NCI-H1105 (cell line): ENCODE data around the gene KDM1B.
A peak's percentile ranks its signal among the peaks of the same experiment; 100 is the strongest.
"Not testable (repeated sequence)": the region's sequence is repeated elsewhere in the genome, so short reads cannot be mapped to it uniquely, and the experiment has no call there.

Experiments used
- DNase-seq: peaks from one replicate; lab custom pipeline; 2025; lab: John Stamatoyannopoulos, UW

KDM1B gene

DNA sequence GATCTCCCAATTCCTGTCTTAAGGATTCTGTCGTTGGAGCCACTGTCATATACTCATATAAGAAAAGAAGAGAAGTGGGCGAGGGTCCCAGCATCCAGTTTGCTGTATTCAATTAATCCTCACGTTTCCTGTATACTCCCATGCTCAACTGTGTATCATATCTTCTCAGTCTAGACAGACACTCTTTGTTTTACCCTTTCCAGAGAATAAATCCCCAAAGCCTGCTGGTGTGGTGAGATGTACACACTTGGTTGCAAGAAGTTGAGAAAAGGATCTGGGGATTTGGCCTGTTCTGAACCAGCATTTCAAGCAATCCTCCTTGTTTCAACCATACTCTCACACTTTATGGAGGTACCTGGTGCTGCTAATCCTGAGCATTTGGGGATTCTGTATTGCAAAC is 3.4 kb upstream of the KDM1B start:
- DNase-seq, result no peak

DNA sequence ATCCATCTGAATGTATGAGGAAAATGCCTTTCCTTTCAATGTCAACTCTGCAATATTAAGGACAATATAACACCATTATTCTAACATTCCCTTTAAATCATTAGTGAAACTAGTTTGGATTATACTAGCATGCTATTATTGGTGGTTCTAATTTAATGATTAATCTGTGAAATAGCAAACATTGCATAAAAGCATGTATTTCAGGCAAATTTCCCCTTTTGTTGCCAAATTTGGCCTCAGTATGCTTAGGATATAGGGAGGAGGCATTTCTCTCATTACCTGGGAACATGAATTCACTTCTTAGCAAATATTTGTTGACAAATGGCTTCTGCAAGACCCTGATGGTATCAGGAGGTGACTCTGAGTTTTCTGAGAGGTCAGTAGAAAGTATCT is 1.9 kb upstream of the KDM1B start:
- DNase-seq, result no peak

DNA sequence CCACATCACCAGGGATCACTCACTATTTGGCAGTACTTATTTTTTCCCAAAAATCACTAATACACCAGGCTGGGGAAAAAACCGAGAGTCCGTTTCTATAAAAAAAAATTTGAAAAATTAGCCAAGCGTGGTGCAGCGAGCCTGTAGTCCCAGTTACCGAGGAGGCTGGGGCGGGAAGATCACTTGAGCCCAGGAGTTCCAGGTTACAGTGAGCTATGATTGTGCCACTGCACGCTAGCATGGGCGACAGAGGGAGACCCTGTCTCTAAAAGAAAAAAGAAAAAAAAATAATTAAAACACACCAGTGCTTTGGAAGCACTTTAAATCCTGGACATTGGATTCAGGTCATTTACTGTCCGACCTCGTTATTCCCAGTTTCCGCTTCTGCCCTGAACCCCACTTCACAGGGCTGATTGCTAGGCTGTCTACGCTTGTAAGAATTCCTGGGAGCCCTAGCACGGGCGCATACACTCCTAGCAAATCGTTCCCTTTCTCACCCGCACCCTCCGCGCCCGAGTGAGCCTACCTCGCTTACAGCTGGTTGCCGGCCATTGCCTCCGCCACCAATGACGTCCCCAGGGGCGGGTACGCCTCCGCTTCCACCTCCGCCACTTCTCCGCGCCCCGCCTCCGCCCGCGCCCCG is 594 bp upstream of the KDM1B start, which contains the start of gene TPMT:
TSS of gene TPMT (minus strand) at position 571 of the 643 bp plus-strand sequence. CDS start 5,950 bp downstream, outside the sequence.
- peak; percentile 99 for DNase-seq

DNA sequence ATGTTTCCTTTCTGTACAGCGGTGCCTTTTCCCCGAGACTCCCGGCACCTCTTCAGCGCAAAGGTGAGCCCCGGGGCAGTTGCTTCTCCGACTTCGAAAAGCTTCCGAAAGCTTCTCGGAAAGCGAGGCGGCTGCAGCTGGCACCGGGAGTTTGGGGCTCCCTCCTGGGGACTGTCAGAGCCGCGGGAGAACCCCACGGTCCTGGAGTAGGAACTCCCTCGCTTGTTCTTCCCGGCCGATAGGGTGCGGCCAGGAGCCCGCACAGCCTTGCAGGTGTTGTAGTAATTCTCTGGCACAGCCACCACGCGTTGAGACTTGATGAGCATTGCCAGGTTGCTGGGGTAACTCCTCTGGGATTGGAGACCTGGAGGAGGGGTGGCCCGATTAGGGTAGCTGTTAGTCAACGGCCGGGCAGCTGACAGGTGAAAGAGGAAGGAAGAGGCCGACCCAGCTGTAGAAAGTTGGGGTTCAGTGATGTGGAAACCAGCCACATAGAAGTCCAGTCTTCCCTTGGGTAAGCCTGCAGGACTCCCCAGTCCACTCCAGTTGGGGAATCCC is 721 bp downstream of the KDM1B start:
- peak; percentile 92 for DNase-seq

DNA sequence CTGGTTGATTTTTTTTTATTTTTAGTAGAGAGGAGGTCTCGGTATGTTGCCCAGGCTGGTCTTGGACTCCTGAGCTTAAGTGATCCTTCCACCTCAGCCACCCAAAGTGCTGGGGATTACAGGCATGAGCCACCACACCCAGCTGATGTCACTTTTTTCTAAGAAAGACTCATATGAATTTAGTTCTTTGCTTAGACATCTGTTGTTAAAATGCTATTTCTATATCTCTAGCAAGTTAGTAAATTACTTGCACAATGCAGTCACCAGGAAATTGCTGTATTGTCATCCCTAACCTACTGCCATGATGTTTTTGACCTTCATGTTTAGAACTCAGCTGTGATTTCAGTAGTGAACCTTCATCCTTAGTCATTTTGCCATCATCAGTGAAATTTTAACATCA is 5.7 kb downstream of the KDM1B start:
- no peak for DNase-seq

DNA sequence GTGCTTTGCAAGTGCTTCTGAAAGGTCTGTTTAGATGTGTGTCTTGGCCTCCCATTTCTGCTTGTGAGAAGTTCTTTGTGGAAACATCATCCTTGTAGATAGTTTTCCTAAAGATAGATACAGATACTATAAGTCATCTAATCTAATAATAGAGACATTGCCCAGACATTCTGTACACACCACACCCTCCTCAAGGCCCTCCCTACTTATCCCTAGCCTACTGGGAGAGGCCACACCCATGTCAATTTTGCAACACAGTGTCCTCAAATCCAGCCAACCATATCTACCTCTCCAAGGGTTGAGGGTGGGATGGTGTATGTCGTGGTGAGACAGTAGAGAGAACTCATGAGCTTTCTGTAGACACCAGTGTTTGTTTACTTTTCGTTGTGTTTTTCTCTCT is 6.2 kb downstream of the KDM1B start:
- DNase-seq, result no peak

DNA sequence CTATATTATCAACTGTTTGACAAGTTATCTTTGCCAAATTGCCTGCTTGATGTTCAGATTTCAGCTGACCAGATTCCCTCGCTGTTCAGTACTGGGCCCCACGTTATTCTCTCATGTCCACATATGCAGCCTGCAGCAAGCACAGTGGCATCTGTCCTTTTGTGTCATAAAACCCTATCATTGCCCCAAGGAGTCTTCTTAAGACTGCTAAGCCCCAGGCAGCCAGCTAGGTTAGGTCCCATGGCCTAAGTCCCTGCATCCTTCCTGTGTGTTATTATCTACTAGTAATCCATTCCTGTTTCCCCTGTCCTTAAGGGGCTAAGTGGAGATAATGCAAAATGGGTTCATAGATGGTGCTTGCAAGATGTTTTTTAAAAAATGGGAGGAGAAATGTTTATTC is 7.2 kb downstream of the KDM1B start:
- no peak for DNase-seq

DNA sequence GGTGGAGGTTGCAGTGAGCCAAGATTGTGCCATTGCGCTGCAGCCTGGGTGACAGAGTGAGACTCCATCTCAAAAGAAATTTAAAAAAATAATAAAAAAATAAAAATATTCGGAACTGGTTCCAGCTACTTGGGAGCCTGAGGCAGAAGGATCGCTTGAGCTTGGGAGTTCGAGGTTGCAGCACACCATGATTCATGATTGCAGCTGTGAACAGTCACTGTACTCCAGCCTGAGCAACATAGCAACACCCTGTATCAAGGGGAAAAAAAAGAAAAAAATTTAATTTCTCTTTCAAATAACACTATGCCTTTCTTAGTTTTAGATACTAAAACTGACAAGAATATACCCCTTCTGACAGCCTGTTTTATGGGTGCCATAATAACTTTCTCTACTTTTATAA is 10.5 kb downstream of the KDM1B start:
- no peak for DNase-seq

DNA sequence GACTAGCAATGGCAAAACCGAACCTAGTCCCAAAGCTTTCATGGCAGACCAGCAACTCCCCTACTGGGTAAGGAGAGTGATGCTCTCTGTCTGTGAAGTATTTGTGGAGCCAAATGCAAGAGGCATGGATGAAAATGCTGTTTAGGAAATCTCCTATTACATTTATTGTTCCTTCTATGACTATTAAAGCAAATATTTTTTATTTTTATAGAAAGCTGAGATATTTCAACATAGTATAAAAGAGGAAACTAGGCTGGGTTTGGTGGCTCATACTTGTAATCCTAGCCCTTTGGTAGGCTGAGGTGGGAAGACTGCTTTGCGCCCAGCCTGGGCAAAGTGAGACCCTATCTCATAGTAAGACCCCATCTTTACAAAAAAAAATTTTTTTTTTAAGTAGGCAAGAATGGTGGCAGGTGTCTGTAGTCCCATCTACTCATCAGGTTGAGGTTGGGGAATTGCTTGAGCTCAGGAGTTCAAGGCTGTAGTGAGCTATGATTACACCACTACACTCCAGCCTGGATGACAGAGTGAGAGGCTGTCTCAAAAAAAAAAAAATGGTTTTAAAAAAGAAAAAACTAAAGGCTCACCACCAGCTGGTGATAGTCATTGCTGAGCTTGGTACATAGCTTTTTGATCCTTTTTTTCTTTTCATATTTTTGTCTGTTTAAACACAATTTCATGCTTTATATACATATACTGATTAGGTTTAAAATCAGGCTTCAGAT is 11.3 kb downstream of the KDM1B start:
- DNase-seq, result no peak

DNA sequence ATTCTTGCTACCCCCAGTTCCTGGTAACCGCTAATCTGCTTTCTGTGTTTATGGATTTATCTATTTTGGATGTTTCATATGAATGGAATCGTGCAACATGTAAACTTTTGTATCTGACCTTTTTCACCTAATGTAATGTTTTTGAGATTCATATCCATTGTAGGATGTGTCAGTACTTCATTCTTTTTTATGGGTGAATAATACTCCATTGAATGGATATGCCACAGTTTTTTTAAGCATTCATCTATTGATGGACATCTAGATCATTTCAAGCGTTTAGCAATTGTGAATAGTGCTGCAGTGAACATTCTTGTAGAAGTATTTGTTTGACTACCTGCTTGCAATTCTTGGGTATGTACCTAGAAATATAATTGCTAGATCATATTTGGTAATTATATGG is 13.0 kb downstream of the KDM1B start:
- DNase-seq, result no peak

DNA sequence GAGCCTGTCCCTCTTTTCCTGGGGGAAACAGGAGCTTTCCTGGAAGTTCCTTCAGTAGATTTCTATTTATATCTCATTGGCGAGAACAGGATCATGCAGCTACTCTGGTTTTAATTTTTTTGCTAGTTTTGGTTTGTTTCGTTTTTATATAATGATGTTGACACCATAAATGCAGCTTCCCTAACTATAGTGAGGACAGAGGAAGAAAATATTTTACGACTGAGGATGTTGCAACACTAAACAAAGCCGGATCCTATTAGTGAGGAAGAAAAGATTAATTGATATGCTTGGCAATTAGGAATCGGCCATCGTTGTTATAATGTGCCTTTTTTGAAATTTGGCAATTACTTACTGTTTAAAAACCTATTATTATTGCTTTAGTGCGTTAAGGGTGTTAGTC is 16.6 kb downstream of the KDM1B start:
- DNase-seq, result no peak

DNA sequence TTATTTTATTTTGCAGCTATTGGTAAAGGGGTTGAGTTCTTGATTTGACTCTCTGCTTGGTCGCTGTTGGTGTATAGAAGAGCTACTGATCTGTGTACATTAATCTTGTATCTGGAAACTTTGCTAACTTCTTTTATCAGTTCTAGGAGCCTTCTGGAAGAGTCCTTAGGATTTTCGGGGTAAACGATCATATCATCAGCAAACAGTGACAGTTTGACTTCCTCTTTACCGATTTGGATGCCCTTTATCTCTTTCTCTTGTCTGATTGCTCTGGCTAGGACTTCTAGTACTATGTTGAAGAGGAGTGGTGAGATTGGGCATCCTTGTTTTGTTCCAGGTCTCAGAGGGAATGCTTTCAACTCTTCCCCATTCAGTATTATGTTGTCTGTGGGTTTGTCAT is 21.0 kb downstream of the KDM1B start:
- not testable (repeated sequence) for DNase-seq

DNA sequence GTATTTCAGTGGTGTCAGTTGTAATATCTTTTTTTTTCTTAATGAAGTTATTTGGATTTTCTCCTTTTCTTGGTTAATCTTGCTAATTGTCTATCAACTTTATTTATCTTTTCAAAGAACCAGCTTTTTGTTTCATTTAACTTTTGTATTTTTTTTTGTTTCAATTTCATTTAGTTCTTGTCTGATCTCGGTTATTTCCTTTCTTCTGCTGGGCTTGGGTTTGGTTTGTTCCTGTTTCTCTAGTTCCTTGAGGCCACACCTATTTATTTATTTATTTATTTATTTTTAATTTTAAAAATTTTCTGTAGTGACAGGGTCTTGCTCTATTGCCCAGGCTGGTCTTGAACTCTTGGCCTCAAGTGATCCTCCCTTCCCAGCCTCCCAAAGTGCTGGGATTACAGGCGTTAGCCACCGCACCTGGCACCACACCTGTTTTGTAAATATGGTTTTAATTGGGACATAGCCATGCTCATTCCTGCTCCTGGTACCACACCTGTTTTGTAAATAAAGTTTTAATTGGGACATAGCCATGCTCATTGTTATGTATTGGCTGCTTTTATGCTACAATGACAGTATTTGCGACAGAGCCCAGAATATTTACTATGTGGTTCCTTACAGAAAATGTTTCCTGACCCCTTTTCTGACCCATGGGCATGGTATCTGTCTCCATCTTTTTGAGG is 22.2 kb downstream of the KDM1B start:
- DNase-seq, result no peak

DNA sequence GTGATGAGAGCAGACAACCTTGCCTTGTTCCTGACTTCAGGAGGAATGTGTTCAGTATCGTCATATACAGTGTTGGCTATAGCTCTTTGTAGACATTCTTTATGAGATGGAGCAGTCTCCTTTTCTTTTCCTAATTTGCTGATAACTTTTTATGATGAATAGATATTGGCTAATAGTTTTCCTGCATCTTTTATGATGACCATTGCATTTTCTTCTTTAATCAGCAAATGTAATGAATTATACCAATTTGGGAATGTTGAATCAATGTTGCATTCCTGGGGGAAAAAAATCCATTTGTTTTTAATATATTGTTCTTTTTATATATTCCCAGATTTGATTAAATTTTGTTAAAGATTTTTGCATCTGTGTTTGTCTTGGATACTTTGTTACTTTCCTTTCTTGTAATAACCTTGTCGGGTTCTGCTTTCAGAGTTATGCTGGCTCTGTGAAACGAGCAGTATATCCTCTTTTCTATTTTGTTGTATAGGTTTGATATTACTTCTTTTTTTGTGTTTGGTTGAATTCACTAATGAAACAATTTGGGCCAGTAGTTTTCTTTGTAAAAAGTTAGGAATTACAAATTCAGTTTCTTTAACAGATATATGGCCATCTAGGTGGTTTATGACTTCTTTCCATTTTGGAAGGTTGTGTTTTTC is 23.9 kb downstream of the KDM1B start:
- DNase-seq, result no peak

DNA sequence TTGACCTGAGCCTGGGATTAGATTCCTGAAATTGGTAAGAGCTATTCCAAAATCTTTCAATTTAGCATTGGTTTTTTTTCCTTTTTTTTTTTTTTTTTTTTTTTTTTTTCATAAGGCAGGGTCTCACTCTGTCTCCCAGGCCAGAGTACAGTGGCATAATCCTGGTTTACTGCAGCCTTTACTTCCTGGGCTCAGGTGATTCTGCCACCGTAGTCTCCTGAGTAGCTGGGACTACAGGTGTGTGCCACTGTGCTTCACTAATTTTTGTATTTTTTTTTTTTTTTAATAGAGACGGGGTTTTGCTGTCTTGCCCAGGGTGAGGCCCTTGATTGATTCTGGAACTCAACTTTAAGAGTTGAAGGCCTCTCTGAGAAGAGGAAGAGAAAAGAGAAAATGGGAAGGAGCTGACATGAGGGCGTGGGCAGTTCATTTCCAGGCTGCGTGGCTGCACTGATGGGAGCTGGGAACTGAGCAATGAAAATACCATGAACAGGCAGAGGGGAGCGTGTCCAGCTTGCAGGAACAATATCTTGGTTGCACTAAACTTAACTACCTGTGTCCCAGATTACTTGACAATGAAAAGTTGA is 24.6 kb downstream of the KDM1B start:
- no peak for DNase-seq

DNA sequence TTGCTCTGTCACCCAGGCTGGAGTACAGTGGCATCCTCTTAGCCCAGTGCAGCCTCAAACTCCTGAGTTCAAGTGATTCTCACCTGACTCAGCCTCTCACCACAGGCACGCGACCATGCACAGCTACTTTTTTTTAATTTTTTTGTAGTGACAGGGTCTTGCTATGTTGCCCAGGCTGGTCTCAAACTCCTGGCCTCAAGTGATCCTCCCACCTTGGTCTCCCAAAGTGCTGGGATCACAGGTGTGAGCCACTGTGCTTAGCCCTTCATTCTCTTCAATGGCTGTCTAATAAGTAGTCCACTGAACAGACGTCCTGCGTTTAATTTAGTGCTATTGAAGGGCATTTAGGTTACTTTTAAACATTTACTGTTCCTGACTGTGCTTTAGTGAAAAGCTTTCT is 27.3 kb downstream of the KDM1B start:
- DNase-seq, result no peak

DNA sequence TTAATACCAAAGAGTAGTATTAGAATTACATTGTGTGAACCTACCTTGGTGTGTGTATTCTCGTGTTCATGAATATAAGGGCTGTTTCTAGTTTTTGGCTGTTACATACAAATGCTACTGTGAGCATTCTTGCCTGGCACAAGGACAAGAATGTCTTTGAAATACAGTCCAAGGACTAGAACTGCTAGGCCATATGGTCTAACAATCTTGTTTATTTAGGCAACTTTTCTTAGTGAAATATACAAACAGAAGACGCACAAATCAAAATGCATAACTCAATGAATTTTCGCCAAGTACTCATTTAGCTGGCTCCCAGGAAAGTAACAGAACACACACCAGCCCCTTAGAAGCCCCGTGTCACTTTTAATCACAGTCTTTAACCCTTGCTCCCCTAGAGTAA is 28.5 kb downstream of the KDM1B start:
- no peak for DNase-seq

DNA sequence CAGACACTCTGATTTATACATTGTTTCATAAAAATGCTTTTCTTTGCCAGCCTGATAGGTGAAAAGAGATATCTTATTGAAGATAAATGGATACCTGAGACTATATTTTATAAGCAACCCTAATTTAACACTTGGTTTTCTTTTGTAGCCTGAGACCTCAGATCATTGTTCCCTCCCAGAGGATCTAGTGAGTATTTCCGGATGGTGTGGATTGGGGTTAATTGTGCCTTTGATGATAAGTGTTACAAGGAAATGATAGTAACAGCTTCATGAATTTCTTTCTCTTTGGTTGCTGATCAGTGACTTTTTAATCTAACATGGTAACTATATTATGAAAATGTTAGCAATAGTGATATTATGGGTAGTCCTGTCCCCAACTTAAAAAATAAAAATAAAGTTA is 30.4 kb downstream of the KDM1B start:
- no peak for DNase-seq

DNA sequence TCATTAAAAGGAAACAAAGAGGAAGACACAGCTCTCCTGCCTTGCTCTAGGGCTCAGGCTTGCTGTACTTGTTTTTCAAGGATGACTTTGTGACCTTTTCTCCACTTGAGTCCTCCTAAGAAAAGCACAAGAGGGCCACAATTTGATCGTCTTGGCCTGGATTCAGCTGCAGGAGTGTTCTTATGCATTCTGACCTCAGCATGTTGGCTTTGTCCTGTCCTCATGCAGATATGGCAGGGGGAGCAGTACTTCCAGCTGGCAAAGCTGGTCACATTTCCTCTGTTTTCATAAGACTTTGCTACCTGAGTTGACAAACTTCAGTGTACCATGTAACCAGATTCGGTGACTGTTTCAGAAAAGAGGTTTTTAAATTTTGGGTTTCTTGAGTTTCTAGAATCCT is 30.8 kb downstream of the KDM1B start:
- DNase-seq, result no peak

DNA sequence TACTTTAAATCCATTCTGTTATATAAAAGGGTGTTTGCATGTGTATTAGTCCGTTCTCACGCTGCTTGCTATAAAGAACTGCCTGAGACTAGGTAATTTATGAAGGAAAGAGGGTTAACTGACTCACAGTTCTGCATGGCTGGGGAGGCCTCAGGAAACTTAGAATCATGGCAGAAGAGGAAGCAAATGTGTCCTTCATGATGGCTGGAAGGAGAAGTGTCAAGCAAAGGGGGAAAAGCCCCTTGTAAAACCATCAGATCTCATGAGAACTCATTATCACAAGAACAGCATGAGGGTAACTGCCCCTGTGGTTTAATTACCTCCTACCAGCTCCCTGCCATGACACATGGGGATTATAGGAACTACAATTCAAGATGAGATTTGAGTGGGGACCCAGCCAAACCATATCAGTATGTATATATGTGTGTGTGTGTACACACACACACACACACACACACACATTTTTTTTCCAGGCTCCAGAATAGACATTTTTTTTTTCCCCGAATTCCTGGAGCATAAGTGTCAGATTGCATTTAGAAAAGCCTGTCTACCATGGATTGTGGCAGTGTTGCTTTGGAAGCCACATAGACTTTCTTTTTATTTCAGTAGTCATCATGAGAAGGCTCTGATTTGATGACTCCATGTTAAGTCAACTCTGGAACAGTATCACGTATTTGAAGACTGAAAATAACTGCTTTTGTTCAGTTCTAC is 31.5 kb downstream of the KDM1B start:
- DNase-seq, result no peak

DNA sequence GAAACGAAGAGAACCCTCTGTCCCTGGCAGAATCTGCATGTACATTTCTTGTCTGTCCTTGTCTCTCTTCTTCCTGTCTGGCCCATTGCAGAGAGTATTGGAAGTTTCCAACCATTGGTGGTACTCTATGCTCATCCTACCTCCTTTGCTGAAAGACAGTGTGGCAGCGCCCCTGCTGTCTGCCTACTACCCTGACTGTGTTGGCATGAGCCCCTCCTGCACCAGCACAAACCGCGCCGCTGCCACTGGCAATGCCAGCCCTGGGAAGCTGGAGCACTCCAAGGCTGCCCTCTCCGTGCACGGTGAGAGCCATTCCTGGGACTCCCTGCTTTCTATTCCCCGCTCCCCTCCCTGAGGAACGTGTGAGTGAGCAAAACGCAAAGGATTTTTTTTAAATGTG is 32.5 kb downstream of the KDM1B start:
- no peak for DNase-seq
